C1 segment of cervical spinal cord (tissue), 14 donors: ENCODE measurements around the gene FAM43B.

ENCODE experiments used
- DNase-seq, 14 donors: peaks; one replicate each; lab custom pipeline; 2025; lab: John Stamatoyannopoulos, UW

The FAM43B gene

GRCh38 chr1:20590306-20590777 lies 38.0 kb downstream of the FAM43B start:
- DNase-seq = no peak

DNA sequence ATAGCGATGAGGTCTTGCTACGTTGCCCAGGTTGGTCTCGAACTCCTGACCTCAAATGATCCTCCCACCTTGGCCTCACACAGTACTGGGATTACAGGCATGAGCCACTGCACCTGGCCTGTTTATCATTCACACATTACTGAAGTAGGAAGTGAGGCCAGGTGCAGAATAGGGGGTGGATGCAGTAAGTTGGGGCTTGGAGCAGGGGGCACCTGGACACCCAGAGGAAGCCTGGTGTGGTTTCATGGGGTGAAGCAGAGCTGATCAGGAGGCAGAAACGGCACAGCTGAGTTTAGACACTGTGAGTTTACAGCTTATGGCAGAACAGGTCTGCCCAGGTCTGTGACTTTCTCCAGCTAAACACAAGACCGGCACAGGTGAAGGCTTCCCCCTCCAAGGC lies 41.4 kb downstream of the FAM43B start:
- DNase-seq = no peak

DNA sequence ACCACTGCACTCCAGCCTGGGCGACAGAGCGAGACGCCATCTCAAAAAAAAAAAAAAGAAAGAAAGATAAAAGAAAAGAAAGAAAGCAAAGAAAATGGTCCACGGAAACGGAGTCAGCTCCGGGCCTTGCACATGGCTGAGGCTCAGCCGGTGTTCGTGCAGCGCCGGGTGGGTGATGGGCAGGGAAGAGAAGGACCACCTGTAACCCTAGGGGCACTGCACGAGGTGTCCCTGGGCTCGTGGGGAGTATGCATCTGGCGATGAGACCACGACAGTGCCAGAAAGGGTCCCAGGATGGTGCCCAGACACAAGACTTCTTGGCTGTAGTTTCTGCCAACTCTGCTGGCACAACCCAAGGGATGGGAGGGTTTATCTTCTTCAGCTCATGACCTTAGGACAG lies 42.4 kb downstream of the FAM43B start:
- DNase-seq = no peak

- no peak for DNase-seq
These were observed 43.7 kb downstream of the FAM43B start for GRCh38 chr1:20596106-20596505.

DNA sequence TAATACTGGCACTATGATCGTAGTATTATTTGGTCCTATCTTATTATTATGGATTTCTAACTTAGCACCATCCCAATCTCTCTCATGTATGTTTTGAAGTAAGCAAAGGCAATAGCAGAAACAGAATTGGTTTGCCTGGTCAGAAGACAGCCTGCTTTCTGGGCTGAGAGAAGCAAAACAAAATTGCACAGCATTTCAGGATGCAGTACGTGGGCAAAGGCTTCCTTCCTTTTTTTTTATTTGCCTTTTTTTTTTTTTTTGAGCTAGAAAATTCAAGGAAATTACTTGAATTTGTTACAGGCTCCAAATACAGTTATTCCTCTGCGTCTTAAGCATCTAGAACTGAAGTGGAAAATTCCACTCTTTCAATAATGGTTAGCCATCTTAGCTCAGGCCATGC lies 45.3 kb downstream of the FAM43B start:
- no peak for DNase-seq

DNA sequence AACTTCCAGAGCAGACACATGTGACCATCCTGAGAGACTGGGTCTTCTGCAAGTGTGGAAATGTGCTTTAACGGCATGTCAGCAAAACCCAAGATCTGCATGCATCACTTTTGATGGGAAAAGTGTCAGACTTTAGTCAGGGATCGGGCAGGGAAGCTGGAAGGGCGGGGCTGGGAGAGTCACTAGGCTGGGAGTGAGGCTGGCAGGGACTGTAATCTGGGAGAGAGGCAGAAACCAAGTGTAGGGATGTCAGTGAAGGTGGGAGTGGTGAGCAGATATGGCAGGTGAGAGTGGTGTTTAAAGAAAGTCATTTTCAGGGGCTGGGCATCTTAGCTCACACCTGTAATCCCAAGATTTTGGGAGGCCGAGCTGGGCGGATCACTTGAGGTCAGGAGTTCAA lies 47.8 kb downstream of the FAM43B start:
- DNase-seq = no peak

- no peak for DNase-seq
These were observed 48.9 kb downstream of the FAM43B start for GRCh38 chr1:20601129-20601825.

- DNase-seq = no peak
These were observed 50.6 kb downstream of the FAM43B start for GRCh38 chr1:20602851-20603450.

GRCh38 chr1:20603504-20604464 lies 51.4 kb downstream of the FAM43B start:
- no peak for DNase-seq
